ENCODE results near the gene GPANK1.

Gene GPANK1

DNA sequence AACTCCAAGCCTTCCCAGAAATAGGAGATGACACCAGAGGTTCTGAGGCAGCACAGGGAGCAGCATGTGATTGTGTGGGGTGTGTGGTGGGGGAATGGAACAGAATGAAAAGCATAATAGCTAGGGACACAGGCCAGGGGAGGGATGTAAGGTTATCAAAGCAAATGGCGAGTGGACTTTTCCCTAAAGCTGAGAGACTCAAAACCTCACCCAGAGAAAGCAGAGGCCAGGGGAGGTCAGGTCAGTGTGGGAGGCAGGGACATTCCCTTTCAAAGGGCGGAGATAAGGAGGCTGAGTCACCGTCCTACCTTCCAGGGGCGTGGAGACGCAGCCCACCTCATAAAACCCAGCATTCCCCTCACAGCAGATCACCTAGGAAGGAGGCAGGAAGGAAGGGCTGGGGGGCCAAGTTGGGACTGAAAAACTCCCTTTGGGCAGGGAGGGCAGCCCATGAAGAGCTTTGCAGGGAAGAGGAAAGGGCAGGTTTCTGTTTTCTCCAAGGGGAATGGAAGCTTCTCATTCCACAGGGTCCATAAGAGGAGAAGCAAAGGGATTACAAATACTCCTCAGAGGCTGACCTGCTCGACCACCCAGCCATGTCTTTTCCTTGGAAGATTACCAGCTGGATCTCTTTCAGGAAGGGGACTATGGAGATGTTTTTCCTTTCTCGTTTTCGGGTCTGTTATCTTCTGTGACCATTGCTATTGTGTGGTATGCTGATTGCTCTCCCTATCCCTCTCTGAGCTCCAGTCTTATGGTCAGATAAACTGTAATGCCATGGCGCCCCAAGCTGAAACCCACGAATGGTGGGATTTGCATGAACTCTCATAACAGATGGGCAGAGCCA, 25.7 kb upstream of the GPANK1 start:
- DNase-seq, result no peak

DNA sequence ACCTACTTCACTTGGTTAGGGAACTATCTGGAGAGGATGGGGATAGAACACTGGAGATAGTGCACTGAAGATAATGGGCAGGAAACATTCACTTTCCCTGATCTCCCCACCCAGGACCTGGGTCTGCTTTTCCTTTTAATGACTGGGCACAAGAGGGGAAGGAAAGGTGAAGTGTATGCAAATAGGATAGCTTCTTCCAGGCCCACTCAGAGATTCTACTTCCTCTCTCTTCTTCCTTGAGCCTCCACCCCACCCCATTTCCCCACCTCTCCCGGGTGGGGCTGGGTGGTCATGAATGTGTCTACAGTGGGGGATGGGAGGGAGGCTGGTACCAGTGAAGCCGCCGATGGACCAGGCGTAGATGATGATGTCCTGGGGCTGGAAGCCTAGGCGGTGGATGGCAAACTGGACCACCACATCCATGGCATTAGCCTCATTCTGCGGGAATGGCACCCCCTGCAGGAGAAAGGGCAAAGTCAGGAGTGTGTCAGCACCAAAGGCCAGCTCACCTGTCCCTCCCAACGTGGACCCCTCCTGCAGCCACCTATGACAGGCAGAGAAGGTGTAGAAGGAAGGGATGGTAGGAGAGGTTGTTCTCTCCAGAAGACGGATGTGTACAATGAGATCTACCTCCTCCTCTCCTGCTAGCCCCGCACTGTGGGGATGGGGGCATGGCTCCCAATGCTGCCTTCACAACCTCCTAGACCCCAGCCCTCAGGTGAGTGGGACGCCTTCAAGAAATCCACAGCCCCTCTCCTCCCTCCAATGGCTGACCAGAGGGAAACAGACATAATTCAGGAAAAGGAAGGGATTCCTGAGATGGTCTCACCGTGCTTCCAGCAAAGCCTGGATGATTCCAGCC, 24.7 kb upstream of the GPANK1 start:
- no peak for DNase-seq

DNA sequence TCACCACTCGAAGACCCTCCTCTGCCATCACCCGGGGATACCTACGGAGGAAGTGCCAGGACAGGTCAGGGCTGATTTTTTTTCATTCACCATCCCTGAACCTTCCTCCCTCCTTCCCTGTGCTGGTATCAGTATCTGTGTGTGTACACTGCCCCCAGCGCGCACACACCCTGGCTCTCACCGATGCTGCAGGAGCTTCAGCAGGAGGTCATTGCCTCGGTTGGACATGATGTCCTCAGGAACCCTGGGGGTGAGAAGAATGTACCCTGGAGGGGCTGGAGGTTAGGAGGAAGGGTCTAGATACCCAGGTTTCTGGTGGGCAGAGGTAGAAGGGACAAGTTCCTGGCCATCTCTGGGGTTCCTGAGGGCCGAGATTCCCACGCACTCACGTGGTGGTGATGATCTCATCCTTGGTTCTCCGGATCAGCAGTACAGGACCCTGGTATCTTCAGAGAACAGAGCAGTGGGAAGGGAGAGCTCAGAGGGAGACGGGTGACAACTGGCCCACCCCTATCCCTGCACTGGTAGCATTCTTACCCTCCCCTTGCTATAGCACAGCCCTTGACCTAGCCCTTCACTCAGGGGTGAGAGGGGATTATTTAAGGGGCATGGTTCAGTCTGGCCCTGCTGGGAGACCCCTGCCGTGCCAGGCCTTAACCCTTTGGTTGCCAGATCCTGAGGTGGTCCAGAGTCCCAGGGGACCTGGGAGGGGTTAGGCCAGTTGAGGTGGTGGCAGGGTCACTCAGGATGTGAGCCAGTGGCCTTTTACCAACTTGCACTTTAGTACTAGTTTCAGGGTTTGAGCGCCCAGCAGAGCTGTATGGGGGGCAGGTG, 23.3 kb upstream of the GPANK1 start:
- DNase-seq, result no peak

DNA sequence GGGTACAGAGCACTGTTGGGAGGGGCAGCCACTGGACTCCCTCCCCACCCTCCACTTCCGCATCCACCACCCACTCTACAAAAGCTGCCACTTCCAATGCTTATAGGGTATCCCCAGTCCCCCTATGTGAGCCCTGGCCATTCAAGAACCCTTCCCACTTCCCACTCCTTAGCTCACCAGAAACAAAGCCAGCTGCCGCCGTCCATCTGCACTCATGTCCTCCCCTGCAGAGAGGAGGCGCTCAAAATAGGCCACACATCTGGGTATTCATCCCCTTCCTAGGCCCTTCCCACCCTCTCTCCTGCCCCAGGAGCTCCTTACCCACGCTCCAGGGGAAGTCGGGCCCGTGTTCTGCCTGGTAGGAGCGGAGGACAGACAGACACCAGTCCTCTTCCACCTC, 22.5 kb upstream of the GPANK1 start:
- DNase-seq, result no peak

DNA sequence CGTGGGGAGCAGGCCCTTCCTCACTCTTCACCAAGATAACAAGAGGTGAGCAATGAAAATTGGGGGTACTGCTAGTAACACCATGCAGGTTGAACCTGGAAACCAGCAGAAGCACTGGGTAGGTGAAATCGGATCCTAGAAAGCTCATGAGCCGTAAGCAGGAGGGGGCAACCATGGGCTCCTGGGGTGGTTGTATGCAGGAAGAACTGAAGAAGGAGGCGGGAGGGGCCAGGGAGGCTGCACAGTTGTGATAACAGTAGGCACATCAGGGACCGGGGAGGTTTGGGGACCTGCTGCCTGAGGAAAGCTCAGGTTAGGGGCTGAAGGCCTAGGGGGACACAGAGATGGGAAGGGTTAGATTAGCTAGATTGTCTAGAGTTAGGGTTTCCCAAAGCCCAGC, 21.7 kb upstream of the GPANK1 start:
- no peak for DNase-seq

DNA sequence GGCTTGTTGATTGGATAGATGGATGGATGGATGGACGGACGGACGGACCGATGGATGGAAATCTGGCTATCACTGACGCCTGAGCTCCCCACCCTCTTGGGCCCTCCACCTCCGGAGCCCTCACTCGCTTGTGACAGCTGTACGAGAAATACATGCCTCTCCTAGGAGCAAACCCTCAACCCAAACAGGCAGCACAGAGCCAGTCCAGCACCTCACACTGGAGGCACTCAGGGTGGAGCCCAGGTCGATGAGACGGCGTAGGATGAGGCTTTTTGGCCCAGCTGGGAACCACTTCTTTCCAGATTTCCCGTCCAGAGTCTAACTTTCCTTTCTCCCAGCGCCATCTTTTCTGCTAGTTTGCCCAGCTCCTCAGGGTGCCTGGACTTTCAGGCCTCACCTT, 18.8 kb upstream of the GPANK1 start:
- DNase-seq, result no peak

DNA sequence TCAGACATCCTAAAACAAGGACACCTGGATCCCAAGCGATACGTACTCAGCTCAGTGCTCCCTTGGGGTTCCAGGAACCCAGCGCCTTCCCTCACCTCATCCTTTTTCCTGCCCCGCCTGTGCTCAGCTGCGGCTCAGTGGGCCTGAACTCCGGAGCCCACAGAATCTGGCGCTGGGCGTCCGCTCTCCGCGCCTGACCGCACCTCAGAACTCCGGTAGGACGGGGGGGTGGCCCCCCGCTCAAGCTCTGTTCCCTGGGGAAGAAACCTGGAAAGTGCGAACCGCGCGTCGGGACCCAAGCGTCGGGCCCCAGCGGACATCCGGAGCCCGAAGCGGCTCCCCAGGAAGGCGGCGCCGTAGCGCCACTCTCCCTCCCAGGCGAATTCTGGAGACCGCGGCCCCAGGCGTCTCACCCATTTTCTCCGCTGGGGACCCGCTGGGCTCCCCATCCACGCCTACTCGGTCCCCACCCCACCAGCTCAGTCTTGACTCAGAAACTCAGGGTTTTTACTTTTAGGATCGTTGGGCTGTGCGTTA, 16.4 kb upstream of the GPANK1 start:
- no peak for DNase-seq

DNA sequence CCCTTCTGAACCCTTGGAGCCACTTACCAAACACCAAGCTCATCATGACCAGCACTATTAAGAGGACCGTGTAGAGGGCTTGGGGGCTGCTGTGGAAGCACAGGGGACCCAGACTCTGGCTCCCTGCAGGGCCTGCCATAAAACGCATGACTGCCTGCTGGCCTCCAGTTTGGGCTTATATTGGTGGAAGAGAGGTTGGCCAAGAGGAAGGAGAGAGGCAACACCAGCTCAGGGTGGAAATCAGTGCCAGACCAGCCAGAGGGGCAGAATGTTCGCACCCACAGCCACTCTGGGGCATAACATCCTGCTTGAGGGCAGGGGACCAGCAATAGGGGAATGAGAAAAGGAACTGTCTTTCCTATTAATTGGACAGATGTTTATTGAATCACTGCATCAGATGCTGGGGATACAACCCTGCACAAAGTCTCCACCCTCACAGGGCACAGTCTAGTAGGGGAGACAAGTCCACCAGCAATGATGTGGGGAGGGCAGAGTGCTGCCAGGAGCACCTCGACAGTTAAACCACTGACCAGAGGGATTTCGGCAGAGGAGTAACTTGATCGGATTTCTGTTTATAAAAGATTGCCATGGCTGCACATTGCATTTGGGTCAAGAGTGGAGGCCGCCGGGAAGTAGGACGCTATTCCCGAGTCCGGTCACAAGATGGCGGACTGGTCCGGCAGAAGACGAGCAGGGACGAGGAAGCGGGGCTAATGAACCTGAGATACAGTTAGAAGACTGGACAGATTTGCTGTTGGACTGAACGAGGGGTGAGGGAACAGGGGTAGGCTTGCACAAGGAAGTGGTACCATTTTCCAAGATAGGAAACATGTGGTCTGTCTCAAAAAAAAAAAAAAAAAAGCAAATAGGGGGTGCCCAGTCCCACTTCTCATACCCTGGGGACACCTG, 15.7 kb upstream of the GPANK1 start, which contains the start of gene LY6G5C:
TSS of gene LY6G5C (minus strand) at position 842 of the 909 bp plus-strand sequence. CDS start at position 148, 694 bp downstream.
- DNase-seq, result no peak

DNA sequence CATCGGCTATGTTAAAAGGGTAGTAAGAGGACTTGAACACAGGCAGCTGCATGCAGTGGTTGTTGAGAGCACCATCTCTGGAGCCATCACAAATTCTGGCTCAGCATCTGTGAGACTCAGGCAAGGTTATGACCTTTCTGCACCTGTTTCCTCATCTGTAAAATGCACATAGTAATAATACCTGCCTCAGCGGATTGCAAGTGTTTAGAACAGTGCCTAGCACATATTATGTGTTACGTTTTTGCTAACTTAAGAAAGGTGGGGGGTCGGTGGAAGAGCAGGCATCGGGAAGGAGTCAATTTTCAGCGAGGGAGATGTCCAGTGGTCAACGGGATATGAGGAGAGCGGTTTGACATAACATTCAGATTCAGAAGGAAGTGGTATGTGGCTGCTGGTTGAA, 13.2 kb upstream of the GPANK1 start:
- no peak for DNase-seq

DNA sequence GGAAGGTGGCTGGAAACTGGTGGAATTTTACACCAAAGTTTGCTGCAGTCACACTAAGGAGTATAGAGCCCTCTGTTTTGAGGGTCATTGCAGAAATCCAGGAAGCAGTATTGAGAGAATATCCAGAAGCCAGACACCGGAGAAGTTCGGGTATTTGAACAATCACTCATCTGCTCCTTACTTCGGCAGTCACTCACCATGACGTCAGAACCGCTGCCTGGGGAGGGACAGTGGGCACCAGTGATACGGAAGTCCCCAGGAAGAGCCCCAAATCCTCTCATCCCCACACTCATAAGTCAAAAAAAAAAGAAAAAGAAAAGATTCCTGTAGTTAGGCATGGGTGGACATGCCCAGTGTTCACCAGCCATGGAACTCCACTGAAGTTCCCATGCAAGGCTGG, 12.1 kb upstream of the GPANK1 start:
- no peak for DNase-seq

DNA sequence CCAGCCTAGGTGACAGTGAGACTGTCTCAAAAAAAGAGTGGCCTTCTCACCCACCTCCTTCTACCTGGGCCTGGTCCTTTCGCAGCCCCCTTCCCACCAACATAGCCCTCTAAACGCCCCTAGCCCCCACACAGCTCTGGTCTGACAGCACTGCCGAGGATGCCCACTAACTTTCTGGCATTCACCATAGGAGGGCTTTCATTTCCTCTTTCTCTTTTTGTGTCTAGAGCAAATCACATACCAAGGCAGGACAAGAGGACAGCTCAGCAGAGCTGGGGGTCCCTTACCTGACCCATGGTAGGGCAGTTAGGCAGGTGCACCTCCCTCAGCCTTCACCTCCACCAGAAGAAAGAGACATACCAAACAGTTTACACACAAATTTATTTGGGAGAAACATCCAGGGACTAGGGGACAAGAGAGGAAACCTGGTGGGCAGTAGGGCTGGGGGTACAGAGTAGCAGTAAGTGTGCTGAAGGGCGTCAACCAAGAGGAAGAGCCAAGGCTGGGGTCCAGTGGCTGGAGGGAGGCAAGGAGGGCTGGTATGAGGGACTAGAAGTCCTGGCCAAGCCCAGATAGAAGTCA, 11.6 kb upstream of the GPANK1 start:
- no peak for DNase-seq

DNA sequence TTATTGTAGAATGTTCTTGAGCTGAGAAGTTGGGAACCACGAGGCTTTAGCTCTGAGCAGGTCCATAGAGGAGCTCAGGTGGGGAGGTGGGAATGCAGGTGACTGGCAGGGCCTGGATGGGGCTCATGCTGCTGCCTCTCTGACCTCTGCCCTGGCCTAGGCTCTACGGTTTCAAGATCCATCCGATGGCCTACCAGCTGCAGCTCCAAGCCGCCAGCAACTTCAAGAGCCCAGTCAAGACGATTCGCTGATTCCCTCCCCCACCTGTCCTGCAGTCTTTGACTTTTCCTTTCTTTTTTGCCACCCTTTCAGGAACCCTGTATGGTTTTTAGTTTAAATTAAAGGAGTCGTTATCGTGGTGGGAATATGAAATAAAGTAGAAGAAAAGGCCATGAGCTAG, 4.9 kb upstream of the GPANK1 start, which contains the start of gene LY6G5B:
TSS of gene LY6G5B (plus strand) at position 301 of the 400 bp plus-strand sequence. CDS start 975 bp downstream, outside the sequence.
- DNase-seq, result no peak

DNA sequence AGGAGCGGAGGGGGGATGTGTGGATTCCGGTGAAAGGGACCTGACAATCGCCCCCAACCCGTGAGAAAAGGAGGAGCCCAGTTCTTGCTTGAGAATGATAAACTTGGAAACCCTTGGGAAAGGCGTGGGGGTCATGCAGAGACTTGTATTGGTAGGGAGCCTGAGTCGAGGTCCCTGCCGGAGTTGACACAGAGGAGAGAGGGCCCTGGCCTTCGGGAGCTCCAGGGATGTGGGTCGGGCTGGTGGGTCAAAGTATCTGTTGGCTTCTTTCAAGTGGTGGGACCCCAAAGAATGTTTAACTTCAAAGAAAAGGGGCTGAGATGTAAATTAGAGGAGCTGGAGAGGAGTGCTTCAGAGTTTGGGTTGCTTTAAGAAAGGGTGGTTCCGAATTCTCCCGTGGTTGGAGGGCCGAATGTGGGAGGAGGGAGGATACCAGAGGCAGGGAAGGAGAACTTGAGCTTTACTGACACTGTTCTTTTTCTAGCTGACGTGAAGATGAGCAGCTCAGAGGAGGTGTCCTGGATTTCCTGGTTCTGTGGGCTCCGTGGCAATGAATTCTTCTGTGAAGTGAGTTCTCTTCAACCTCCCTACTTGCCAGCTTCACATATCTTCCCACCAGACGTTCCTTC, 1.7 kb upstream of the GPANK1 start:
- no peak for DNase-seq

DNA sequence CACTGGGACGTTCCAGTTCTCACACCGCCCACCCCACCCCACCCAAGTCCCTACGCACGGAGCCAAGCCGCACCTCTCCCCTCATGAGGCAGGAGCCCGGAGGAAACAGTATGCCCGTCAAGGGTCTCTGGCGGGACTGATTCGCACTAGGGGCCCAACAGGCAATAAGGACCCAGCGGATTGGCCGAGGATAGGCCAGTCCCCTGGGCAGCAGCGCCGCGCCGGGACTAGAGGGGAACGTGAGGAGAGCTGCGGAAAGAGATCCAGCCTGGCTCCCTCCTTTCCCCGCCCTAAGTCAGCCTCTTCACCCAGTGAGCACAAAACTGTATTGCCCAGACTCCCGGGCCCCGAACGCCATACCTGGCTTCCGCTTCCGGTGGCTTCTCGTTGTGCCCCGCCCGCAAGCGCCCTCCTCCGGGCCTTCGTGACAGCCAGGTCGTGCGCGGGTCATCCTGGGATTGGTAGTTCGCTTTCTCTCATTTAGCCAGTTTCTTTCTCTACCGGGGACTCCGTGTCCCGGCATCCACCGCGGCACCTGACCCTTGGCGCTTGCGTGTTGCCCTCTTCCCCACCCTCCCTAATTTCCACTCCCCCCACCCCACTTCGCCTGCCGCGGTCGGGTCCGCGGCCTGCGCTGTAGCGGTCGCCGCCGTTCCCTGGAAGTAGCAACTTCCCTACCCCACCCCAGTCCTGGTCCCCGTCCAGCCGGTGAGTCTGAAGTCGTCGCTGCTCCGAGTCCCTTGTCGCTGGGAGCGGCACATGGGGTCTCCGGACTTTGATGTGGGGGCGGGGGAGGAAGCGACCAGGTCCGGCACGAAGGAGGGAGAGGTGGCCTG, 922 bp upstream of the GPANK1 start, which contains the start of gene CSNK2B:
TSS of gene CSNK2B (plus strand) at position 580 of the 836 bp plus-strand sequence. CDS start 752 bp downstream, outside the sequence.
- peak; percentile 44 for DNase-seq

DNA sequence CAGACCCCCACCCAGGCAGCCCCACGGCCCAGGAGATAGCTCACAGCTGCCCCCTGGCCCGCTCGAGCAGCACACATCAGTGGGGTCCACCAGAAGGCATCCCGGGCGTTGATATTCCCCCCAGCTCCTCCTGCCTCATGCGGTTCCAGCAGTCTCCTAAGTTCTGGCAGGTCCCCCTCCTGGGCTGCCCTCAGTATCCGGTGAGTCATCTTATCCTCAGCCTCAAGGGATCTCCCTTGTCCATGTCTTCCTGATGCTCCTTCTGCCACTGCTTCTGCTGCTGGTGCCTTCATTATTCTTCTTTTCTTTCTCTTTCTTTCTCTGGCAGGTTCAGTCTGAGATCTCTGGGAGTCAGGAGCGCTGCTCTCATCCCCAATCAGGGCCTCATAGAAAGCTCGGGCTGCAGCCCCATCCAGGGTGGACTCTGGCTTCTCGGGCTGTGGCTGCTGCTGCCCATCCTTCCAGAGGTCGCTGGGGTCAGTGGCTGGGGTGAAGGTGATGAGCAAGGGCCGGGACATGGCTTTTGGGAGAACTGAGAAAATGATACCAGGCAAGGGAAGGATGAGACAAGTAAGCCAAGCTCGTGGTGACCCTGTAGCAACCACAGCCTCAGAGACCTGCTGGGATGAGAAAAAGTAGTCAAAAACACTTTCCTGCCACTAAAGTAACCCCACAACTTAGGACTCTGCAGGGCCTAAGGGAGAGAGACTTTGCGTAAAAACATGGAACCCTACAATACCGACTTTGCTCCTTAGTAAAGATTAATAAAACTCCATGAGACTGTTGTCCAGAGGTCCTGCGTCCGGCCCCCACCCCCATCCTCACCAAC, 622 bp downstream of the GPANK1 start:
- DNase-seq, result no peak

DNA sequence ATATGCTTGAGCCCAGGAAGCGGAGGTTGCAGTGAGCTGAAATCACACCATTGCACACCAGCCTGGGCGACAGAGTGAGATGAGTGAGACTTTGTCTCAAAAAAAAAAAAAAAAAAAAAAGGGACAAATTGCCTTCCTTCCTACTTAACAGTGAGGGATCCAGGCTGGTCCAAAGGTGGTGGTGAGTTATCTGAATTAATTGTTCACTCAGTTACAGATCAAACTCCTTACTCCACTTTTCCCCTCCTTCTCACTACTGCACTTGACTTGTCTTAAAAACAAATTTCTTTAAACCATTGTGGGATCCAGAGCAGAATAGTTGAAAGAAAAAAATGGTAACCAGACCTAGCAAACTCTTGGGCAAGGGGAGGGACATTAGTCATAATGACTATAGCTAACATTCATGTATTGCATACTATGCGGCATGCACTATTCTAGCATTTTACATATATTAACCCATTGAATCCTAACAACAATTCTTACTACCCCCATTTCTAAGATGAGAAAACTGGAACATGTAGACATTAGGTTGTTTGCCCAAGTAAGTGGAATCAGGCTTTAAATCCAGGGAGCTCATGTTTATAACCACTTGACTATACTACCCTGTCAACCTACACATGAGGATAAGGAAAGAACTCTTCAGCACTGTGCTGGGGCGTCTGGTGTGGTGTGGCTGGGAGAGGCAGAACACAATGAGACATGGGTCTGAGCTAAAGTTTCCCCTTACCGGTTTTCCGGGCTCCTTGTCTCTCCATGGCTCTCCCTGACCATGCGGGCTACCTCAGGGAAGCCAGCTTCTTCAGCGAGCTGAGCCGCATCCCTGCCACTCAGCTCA, 1.5 kb downstream of the GPANK1 start:
- DNase-seq, result no peak

DNA sequence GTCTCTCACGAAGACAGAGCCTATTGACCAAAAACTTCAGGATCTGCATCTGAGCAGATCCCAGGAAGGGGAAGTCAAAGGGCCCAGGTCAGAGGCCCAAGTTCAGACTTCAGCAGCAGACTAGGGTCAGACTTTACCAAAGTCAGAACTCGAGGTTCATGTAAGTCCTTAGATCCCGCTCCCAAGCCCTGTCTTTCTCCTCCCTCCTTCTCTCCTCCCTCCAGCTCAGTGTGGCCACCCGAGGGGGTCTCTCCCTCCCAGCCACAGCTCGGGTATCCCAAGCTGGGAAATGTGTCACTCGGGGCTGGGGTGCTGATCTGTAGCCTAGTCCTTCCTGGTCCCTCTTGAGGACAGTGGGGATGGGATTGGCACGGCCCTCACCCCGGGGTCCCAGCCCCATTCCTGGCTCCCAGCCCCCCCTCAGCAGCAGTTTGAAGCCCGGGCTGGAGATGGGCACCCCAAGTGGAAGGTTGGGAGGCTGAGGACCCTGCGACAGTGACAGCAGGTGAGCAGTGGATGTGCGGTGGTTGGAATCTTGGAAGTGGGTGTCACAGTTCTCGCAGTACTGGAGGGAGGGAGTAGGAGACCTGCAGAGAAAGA, 2.6 kb downstream of the GPANK1 start:
- no peak for DNase-seq

All from cortex of kidney (tissue), 1 donor.